HG02610 (cell line): Measurements from ENCODE around the gene GMEB2.

Experiments
- ATAC-seq: cut with Tn5 transposase; IDR thresholded peaks from one replicate; pipeline ENCODE4 v1.9.1; 2021; ENCODE audit warnings: mild to moderate bottlenecking, moderate library complexity; ENCODE audit not compliant: unreplicated experiment

GMEB2 gene

DNA sequence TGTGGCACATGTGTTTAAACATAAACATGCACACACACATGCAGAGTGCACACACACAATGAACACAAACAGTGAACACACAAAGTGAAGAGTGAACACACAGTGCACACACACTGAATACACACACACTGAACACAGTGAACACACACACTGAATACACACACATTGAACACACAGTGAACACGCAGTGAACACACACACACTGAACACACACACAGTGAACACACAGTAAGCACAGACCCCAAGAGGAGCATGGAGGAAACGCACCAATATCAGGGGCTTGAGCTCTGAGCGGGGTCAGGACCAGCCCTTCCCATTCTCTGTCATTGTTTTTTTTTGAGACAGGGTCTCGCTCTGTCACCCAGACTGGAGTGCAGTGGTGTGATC, 35.8 kb downstream of the GMEB2 start:
- no peak for ATAC-seq

- no peak for ATAC-seq
Measured at GRCh38 chr20:63590218-63591146, 36.4 kb downstream of the GMEB2 start.

GRCh38 chr20:63589261-63590217, 37.4 kb downstream of the GMEB2 start:
- no peak for ATAC-seq

GRCh38 chr20:63588641-63589041, 38.3 kb downstream of the GMEB2 start:
- no peak for ATAC-seq

- ATAC-seq = no peak
Measured at GRCh38 chr20:63587776-63588591, 38.9 kb downstream of the GMEB2 start.

DNA sequence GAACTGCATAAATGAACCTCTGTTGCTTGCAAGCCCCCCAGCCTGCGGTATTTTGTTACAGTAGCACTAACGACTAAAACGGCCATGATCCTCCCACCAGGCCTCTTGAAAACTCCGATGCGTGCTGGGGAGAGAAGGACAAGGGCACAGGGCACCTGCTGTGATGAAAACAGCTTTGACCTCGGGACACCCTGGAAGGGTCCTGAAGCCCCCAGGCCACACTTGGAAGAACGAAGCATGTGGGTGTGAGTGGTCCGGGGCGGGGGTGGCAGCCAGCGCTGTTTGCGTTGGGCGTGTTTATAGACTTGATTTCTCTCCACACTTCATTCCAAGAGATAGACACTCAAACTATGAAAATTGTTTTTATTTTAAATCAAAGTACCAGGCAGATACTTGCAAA, 39.6 kb downstream of the GMEB2 start:
- ATAC-seq = no peak

DNA sequence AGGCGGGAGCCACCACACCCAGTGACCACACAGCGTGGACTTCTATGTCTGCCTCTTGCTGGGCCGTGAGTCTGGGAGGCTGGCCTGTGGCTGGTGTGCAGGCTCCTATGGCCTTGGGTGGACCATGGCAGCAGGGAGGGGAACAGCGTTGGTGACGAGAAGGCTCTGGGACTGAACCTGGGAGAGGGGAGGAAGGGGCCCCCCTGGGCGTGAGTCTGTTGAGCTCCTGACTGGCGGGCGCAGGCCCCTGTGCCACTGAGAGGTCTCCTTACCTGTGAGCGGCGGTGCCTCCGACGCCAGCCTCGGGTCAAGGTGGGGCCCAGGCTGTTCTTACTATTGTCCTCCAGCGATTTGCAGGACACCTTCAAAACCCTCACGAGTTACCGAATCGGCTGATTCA, 40.1 kb downstream of the GMEB2 start:
- no peak for ATAC-seq

DNA sequence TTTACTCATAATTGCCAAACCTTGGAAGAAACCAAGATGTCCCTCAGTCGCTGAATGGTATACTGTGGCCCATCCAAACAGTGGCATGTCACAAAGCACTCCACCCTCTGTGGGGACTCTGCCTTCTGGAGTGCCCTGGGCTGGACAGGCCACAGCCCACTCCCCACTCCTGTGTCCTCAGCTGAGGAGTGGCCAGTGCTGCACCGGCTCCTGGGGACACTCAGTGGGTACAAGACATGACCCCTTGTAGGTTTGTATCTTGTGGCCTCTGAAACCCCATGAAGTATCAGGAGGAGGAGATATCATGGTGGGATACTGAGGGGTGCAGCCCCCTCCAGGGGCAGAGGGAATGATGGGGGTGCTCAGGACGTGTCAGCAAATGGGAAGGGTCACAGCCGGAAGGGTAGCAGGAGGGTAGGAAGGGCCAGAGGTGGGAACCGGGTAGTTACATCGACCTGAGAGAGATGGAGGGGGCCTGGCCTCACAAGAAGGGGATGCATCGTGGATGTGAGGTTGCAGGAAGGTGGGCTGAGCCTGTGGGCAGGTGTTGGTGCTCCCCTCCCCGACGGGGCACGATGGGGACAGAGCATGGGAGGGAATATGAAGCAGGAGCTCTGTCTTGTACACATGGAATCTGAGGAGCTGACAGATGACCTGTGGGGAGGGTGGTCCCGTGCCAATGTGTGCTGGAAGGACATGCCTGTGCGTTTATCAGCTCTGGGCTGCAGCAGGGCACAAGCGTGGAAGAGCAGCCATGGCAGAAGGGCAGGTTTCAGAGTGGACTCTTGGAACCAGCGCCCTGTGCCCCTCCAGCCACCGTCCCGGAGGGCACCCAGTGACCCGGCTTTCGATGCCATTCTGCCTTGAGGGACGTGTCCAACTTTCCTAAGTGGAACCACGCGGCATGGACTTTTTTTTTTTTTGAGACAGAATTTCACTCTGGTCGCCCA, 41.0 kb downstream of the GMEB2 start:
- no peak for ATAC-seq

DNA sequence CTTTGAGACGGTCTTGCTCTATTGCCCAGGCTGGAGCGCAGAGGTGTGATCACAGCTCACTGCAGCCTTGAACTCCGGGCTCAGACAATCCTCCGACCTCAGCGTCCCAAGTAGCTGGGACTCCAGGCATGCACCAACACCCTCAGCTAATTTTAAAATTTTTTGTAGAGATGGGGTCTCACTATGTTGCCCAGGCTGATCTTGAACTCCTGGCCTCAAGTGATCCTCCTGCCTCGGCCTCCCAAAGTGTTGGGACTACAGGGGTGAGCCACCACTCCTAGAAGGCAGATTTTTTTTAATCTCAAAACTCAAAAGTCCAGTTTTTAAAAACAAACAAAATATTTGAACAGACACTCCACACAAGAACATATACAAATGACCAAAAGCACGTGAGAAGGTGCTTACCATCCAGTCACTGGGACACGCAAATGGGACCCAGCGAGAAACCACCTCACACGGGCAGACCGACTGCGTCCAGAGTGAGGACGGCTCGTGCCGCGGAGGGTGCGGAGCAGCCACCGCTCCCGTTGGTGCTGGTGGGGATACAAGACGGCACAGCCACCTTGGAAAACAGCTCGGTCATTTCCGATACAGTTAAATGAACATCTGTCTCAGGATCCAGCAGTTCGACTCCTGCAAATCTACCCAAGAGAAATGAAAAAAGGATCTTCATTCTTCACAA, 44.4 kb downstream of the GMEB2 start:
- no peak for ATAC-seq

- no peak for ATAC-seq
Measured at GRCh38 chr20:63580796-63581461, 46.0 kb downstream of the GMEB2 start.

GRCh38 chr20:63579017-63579694, 47.7 kb downstream of the GMEB2 start:
- ATAC-seq = no peak

GRCh38 chr20:63578224-63579016, 48.5 kb downstream of the GMEB2 start:
- no peak for ATAC-seq

DNA sequence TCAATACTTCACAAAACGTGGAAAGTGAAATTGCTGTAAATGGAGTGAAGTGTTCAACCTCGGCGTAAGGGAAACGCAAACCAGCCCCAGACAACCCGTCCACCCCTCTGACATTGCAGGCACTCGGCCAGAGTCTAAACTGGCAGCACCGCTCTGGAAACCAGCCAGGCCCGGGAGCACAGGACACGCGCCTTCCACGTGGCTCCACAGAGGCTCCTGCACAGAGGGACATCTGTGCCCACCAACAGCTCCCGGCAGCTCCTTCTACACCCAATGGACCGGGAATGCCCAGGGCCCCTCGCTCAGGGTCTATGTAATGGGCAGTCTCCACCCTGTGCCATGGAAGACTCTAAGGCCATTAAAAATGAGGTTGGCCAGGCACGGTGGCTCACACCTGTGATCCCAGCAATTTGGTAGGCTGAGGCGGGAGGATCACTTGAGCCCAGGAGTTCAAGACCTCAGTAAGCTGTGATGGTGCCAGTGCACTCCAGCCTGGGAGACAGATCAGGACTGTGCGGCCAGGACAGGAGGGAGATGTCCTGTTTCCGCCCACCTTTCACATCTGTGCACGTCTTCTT, 49.5 kb downstream of the GMEB2 start:
- ATAC-seq = no peak

- no peak for ATAC-seq
Measured at GRCh38 chr20:63576311-63576710, 50.6 kb downstream of the GMEB2 start.

- no peak for ATAC-seq
Measured at GRCh38 chr20:63574829-63575743, 51.8 kb downstream of the GMEB2 start.
